Measurements from ENCODE around the gene DMTF1. TPM values are rescaled to one million over a fixed set of nuclear protein-coding genes. Genes with fewer than 3 reads are reported as not detected.

DMTF1 gene
- total and polyA plus RNA-seq, 9 donors: 38.2 to 107 (median 78.3) TPM

- TF ChIP-seq EP300 (IDR thresholded peaks at IDR 0.05): no peak
- TF ChIP-seq POLR2A (IDR thresholded peaks at IDR 0.05): no peak
- TF ChIP-seq CTCF (IDR thresholded peaks at IDR 0.05): no peak
- no peaks in the 10 kb centered on the region for H3K36me3 ChIP-seq
- intact Hi-C loops (cut with DNase I): no loop called here
- WGBS, 3 donors: 82 to 88% (median 84%) methylated on average over 3 of the region's 3 CpGs
- H3K27ac ChIP-seq: no peak overlapping the region
- H3K27me3 ChIP-seq: no peaks in the 10 kb centered on the region
- H3K4me3 ChIP-seq: no peak overlapping the region
- DNase-seq: no peak
- H3K4me1 ChIP-seq (ENCODE audit: insufficient read depth): no peaks in the 10 kb centered on the region
- H3K9me3 ChIP-seq: no peaks in the 10 kb centered on the region
Observed at GRCh38 chr7:87190783-87191182, 38.5 kb downstream of the DMTF1 start.

- intact Hi-C loops (cut with DNase I): no loop called here
- no peak overlapping the region for H3K4me3 ChIP-seq
- no peaks in the 10 kb centered on the region for H3K9me3 ChIP-seq
- H3K36me3 ChIP-seq: no peaks in the 10 kb centered on the region
- H3K27me3 ChIP-seq: no peaks in the 10 kb centered on the region
- WGBS, 3 donors: 74 to 80% (median 75%) methylated on average over 6 of the region's 6 CpGs
- no peaks in the 10 kb centered on the region for H3K4me1 ChIP-seq (ENCODE audit: insufficient read depth)
- TF ChIP-seq CTCF (IDR thresholded peaks at IDR 0.05): no peak
- no peak for TF ChIP-seq EP300 (IDR thresholded peaks at IDR 0.05)
- no peak for TF ChIP-seq POLR2A (IDR thresholded peaks at IDR 0.05)
- no peak overlapping the region for H3K27ac ChIP-seq
- no peak for DNase-seq
Observed at GRCh38 chr7:87192784-87193487, 40.7 kb downstream of the DMTF1 start.

GRCh38 chr7:87193912-87194311 is 41.7 kb downstream of the DMTF1 start:
- H3K4me1 ChIP-seq (ENCODE audit: insufficient read depth): no peaks in the 10 kb centered on the region
- 77 to 91% (median 89%) methylated on average over 1 of the region's 1 CpG for WGBS, 3 donors
- no peaks in the 10 kb centered on the region for H3K27me3 ChIP-seq
- intact Hi-C loops (cut with DNase I): no loop called here
- DNase-seq: no peak
- H3K9me3 ChIP-seq: no peaks in the 10 kb centered on the region
- H3K4me3 ChIP-seq: no peak overlapping the region
- TF ChIP-seq CTCF (IDR thresholded peaks at IDR 0.05) (no peak), EP300 (IDR thresholded peaks at IDR 0.05) (no peak), POLR2A (IDR thresholded peaks at IDR 0.05) (no peak)
- no peak overlapping the region for H3K27ac ChIP-seq
- no peaks in the 10 kb centered on the region for H3K36me3 ChIP-seq

- H3K27me3 ChIP-seq: no peaks in the 10 kb centered on the region
- WGBS, 3 donors: 88 to 98% (median 96%) methylated on average over 1 of the region's 1 CpG
- H3K36me3 ChIP-seq: no peaks in the 10 kb centered on the region
- H3K27ac ChIP-seq: no peak overlapping the region
- TF ChIP-seq EP300 (IDR thresholded peaks at IDR 0.05) (no peak), POLR2A (IDR thresholded peaks at IDR 0.05) (no peak), CTCF (IDR thresholded peaks at IDR 0.05) (no peak)
- H3K9me3 ChIP-seq: no peaks in the 10 kb centered on the region
- H3K4me3 ChIP-seq: no peak overlapping the region
- no peaks in the 10 kb centered on the region for H3K4me1 ChIP-seq (ENCODE audit: insufficient read depth)
- intact Hi-C loops (cut with DNase I): no loop called here
- DNase-seq: no peak
Observed at GRCh38 chr7:87199241-87199640, 47.0 kb downstream of the DMTF1 start.
